T-cell (primary cell): ENCODE results near the gene LIN54. TPM values are rescaled to one million over a fixed set of nuclear protein-coding genes. Genes with fewer than 3 reads are reported as not detected.
"Not testable (repeated sequence)": the region's sequence is repeated elsewhere in the genome, so short reads cannot be mapped to it uniquely, and the experiment has no call there.

Experiments used
- ATAC-seq, 4 experiments: fragments of 200-7000 bp in 3 of 4; fragments of 150-1000 bp in 1 of 4; cut with Tn5 transposase; replicated peaks in 1 of 4; 1 replicate in 3 of 4; 2 replicates in 1 of 4; pipeline ENCODE4 v1.10.0; 2021; ENCODE audit warnings: moderate library complexity in 3 of 4, mild to moderate bottlenecking in 2 of 4, moderate number of reproducible peaks in 1 of 4
- CTCF ChIA-PET, 2 donors: fragments of 300-600 bp; sonication (Branson Sonifier 250); formaldehyde crosslinking; loops; one replicate each; lab custom pipeline; 2022; ENCODE audit warnings: antibody characterized with exemption in 2 of 2; lab: Charles Lee
- POLR2A ChIA-PET, 2 donors: fragments of 300-600 bp; sonication (Branson Sonifier 250); formaldehyde crosslinking; loops; one replicate each; lab custom pipeline; 2022; ENCODE audit warnings: antibody characterized with exemption in 2 of 2; lab: Charles Lee
- DNase-seq, 35 experiments: peaks; one replicate each; pipeline versions ENCODE4 v3.0.0 to v3.0.0-alpha.2; 2013 to 2023
- H3K27ac ChIP-seq: one replicate; pipeline ENCODE4 v1.5.1; 2013; ENCODE audit warnings: low read length
- H3K27me3 ChIP-seq, 2 experiments: replicated peaks in 1 of 2; 1 replicate in 1 of 2; 2 replicates in 1 of 2; pipeline versions ENCODE4 v1.6.1 to v1.7.0; 2013; ENCODE audit warnings: low read length in 1 of 2, mixed read lengths in 1 of 2; ENCODE audit not compliant: control insufficient read depth in 2 of 2, insufficient read depth in 2 of 2; ENCODE audit errors: extremely low read depth in 1 of 2
- H3K36me3 ChIP-seq, 2 donors: 1 replicate in 1 of 2; 2 replicates in 1 of 2; pipeline versions ENCODE4 v1.6.1 to v1.7.0; 2013; ENCODE audit warnings: low read length in 1 of 2; ENCODE audit not compliant: control insufficient read depth in 2 of 2, insufficient read depth in 1 of 2; ENCODE audit errors: extremely low read depth in 1 of 2
- H3K4me1 ChIP-seq, 2 experiments: 1 replicate in 1 of 2; 2 replicates in 1 of 2; pipeline versions ENCODE4 v1.6.1 to v1.7.0; 2013; ENCODE audit warnings: low read length in 2 of 2, mixed read lengths in 1 of 2; ENCODE audit not compliant: insufficient read depth in 2 of 2, control insufficient read depth in 1 of 2; ENCODE audit errors: extremely low read depth in 1 of 2
- H3K4me3 ChIP-seq, 2 donors: 1 replicate in 1 of 2; 2 replicates in 1 of 2; pipeline versions ENCODE4 v1.5.1 to v1.7.0; 2013; ENCODE audit warnings: mild to moderate bottlenecking in 2 of 2, low read length in 1 of 2, moderate library complexity in 1 of 2; ENCODE audit not compliant: control insufficient read depth in 1 of 2; ENCODE audit errors: extremely low read depth in 1 of 2
- H3K9me3 ChIP-seq: 2 replicates; pipeline ENCODE4 v1.7.0; 2013
- H3K27ac Mint-ChIP-seq, 2 donors: one replicate each; pipeline ENCODE4 v1.8.0; 2020 to 2021; ENCODE audit warnings: mild to moderate bottlenecking in 2 of 2, mixed read lengths in 2 of 2
- H3K27me3 Mint-ChIP-seq, 2 donors: one replicate each; pipeline ENCODE4 v1.8.0; 2021 to 2022; ENCODE audit warnings: mixed read lengths in 2 of 2
- H3K36me3 Mint-ChIP-seq: one replicate; pipeline ENCODE4 v1.8.0; 2021; ENCODE audit warnings: mixed read lengths
- H3K4me1 Mint-ChIP-seq, 3 donors: one replicate each; pipeline ENCODE4 v1.8.0; 2020 to 2022; ENCODE audit warnings: mixed read lengths in 3 of 3, mild to moderate bottlenecking in 1 of 3
- H3K4me3 Mint-ChIP-seq, 3 donors: one replicate each; pipeline ENCODE4 v1.8.0; 2020 to 2022; ENCODE audit warnings: mild to moderate bottlenecking in 3 of 3, mixed read lengths in 3 of 3, moderate library complexity in 3 of 3
- H3K9me3 Mint-ChIP-seq, 3 donors: one replicate each; pipeline ENCODE4 v1.8.0; 2020 to 2022; ENCODE audit warnings: mixed read lengths in 3 of 3
- WGBS: methylation state at CpG from one replicate; pipeline ENCODE4 v1.1.5; 2013; ENCODE audit warnings: missing lambda C conversion rate; ENCODE audit not compliant: insufficient coverage; 5-methylcytosine and 5-hydroxymethylcytosine counted together
- total RNA-seq, 35 experiments: library from RNA in 6 of 35; stranded (reverse) in 6 of 35; fragments of 120-200 nt in 1 of 35; gene quantifications; one replicate each; pipeline versions ENCODE4 v1.2.1 to v1.2.4 and lab custom pipeline; 2013 to 2026

Gene LIN54
- total RNA-seq: 10 to 100 TPM; 15.1 to 17.9 (median 16.8) TPM
- total RNA-seq (2013): 21.1 TPM
- total RNA-seq (lab: John Stamatoyannopoulos, UW): 13.3 to 62.5 (median 43.0) reads per million in 29 experiments

- H3K27me3 Mint-ChIP-seq: no peaks in the 10 kb centered on the region
- H3K27me3 ChIP-seq: no peaks in the 10 kb centered on the region
- H3K4me3 Mint-ChIP-seq: peak within 1 kb of the TSS; percentile 96 to 99 (median 98)
- ATAC-seq (peak; percentile 63 to 68 (median 64)), DNase-seq (peak; percentile 65 to 93 (median 87))
- H3K9me3 Mint-ChIP-seq: no peaks in the 10 kb centered on the region
- H3K4me1 ChIP-seq: peaks cover 28 to 32% of the 10 kb centered on the region in 2 experiments
- H3K36me3 ChIP-seq: no peaks in the 10 kb centered on the region
- ChIA-PET CTCF (interaction anchor here (0.6 to 2.9 kb wide), 12 partner anchors 18 to 607 kb away, joined by 3 to 29 read pairs (median 6); partner anchors contain the start of genes COPS4 (in 2 of the 2), COQ2 (in 1 of the 2) and THAP9 (in 1 of the 2)), POLR2A (interaction anchor here (0.5 to 2.8 kb wide), 19 partner anchors 15 to 448 kb away, joined by 3 to 28 read pairs (median 4); partner anchors contain the start of genes COPS4 (in 2 of the 2), COQ2 (in 1 of the 2), HELQ (in 1 of the 2) and MRPS18C (in 1 of the 2))
- peak within 1 kb of the TSS; percentile 95 for H3K27ac ChIP-seq
- H3K27ac Mint-ChIP-seq: peak within 1 kb of the TSS; percentile 96
- H3K36me3 Mint-ChIP-seq: no peaks in the 10 kb centered on the region
- no peaks in the 10 kb centered on the region for H3K9me3 ChIP-seq
- H3K4me3 ChIP-seq: peak within 1 kb of the TSS; percentile 95 to 98
- 0% methylated on average over 41 of the region's 54 CpGs for WGBS
- H3K4me1 Mint-ChIP-seq: peaks cover 52 to 70% (median 65%) of the 10 kb centered on the region in 3 donors
Measured at GRCh38 chr4:83010522-83011318, at the start of gene LIN54. Gene LIN54 (minus strand): TSS chr4:83010823. CDS start chr4:82984844, 25,979 bp downstream.

GRCh38 chr4:83054928-83055327, 44.3 kb upstream of the LIN54 start:
- Histone ChIP-seq H3K27me3 (no peaks in the 10 kb centered on the region), H3K27ac (no peak overlapping the region), H3K4me1 (no peaks in the 10 kb centered on the region), H3K4me3 (no peak overlapping the region), H3K9me3 (no peaks in the 10 kb centered on the region), H3K36me3 (peaks cover 4 to 40% of the 10 kb centered on the region in 2 donors)
- Mint-ChIP-seq H3K36me3 (peaks cover 43% of the 10 kb centered on the region), H3K27ac (no peak overlapping the region), H3K9me3 (no peaks in the 10 kb centered on the region), H3K4me3 (no peak overlapping the region), H3K27me3 (no peaks in the 10 kb centered on the region), H3K4me1 (peaks cover 0 to 6% (median 0%) of the 10 kb centered on the region in 3 donors)
- ChIA-PET POLR2A (interaction anchor here in 1 of 2 donors (0.6 kb wide), 1 partner anchor 384 kb away, joined by 4 read pairs; no protein-coding TSS in a partner anchor), CTCF (interaction anchor here in 1 of 2 donors (0.7 to 2.8 kb wide), 6 partner anchors 20 to 617 kb away, joined by 3 to 14 read pairs (median 4); partner anchors contain the start of genes COPS4 and COQ2)
- ATAC-seq (peak in 1 of 4 experiments; percentile 45), DNase-seq (peak in 8 of 35 experiments; percentile 2 to 48 (median 8))

- H3K4me3 ChIP-seq, H3K27me3 Mint-ChIP-seq, H3K27ac ChIP-seq, H3K27me3 ChIP-seq, DNase-seq, H3K4me3 Mint-ChIP-seq, H3K9me3 ChIP-seq, H3K9me3 Mint-ChIP-seq, POLR2A ChIA-PET, ATAC-seq, H3K27ac Mint-ChIP-seq: not testable (repeated sequence)
- CTCF ChIA-PET: interaction anchor here in 1 of 2 donors (0.6 kb wide), 1 partner anchor 23 kb away, joined by 3 read pairs; no protein-coding TSS in a partner anchor
- Histone ChIP-seq H3K36me3 (peaks cover 0 to 44% of the 10 kb centered on the region in 2 donors), H3K4me1 (peaks cover 0 to 11% of the 10 kb centered on the region in 2 experiments)
- Mint-ChIP-seq H3K36me3 (peaks cover 40% of the 10 kb centered on the region), H3K4me1 (peaks cover 10 to 12% (median 11%) of the 10 kb centered on the region in 3 donors)
- 94% methylated on average over 8 of the region's 8 CpGs for WGBS
Measured at GRCh38 chr4:83048781-83049180, 38.2 kb upstream of the LIN54 start.

GRCh38 chr4:83046693-83047473, 36.3 kb upstream of the LIN54 start:
- Histone ChIP-seq H3K27me3 (no peaks in the 10 kb centered on the region), H3K9me3 (no peaks in the 10 kb centered on the region), H3K36me3 (peaks cover 0 to 30% of the 10 kb centered on the region in 2 donors), H3K4me1 (peaks cover 2 to 12% of the 10 kb centered on the region in 2 experiments), H3K4me3 (no peak overlapping the region), H3K27ac (no peak overlapping the region)
- Mint-ChIP-seq H3K4me1 (peaks cover 11 to 19% (median 13%) of the 10 kb centered on the region in 3 donors), H3K4me3 (no peak overlapping the region), H3K9me3 (no peaks in the 10 kb centered on the region), H3K27me3 (no peaks in the 10 kb centered on the region), H3K36me3 (peaks cover 27% of the 10 kb centered on the region), H3K27ac (no peak overlapping the region)
- CTCF ChIA-PET: interaction anchor here in 1 of 2 donors (0.7 kb wide), 1 partner anchor 214 kb away, joined by 3 read pairs; no protein-coding TSS in a partner anchor
- POLR2A ChIA-PET: no interaction called here
- WGBS: 96% methylated on average over 5 of the region's 8 CpGs
- DNase-seq (no peak), ATAC-seq (no peak)

- Mint-ChIP-seq H3K4me3 (no peak overlapping the region), H3K9me3 (no peaks in the 10 kb centered on the region), H3K36me3 (peaks cover 9% of the 10 kb centered on the region), H3K27ac (no peak overlapping the region), H3K27me3 (no peaks in the 10 kb centered on the region), H3K4me1 (peaks cover 24 to 36% (median 32%) of the 10 kb centered on the region in 3 donors)
- Histone ChIP-seq H3K9me3 (no peaks in the 10 kb centered on the region), H3K27me3 (no peaks in the 10 kb centered on the region), H3K4me3 (no peak overlapping the region), H3K36me3 (peaks cover 0 to 3% of the 10 kb centered on the region in 2 donors), H3K27ac (no peak overlapping the region), H3K4me1 (peaks cover 2 to 12% of the 10 kb centered on the region in 2 experiments)
- 100% methylated on average over 3 of the region's 14 CpGs for WGBS
- ChIA-PET POLR2A (interaction anchor here in 1 of 2 donors (0.5 kb wide), 1 partner anchor 189 kb away, joined by 8 read pairs; no protein-coding TSS in a partner anchor), CTCF (interaction anchor here in 1 of 2 donors (0.6 kb wide), 1 partner anchor 41 kb away, joined by 3 read pairs; no protein-coding TSS in a partner anchor)
- ATAC-seq (no peak), DNase-seq (no peak)
Measured at GRCh38 chr4:83043801-83044407, 33.3 kb upstream of the LIN54 start.
